ENCODE results near the gene DPH1.
"Not testable (repeated sequence)": the region's sequence is repeated elsewhere in the genome, so short reads cannot be mapped to it uniquely, and the experiment has no call there.

Gene DPH1

GRCh38 chr17:2009737-2010136 lies 20.2 kb upstream of the DPH1 start:
- no peak overlapping the region for H3K4me3 ChIP-seq (ENCODE audit: low read depth, low read length)
- TF ChIP-seq, protein P1, sequence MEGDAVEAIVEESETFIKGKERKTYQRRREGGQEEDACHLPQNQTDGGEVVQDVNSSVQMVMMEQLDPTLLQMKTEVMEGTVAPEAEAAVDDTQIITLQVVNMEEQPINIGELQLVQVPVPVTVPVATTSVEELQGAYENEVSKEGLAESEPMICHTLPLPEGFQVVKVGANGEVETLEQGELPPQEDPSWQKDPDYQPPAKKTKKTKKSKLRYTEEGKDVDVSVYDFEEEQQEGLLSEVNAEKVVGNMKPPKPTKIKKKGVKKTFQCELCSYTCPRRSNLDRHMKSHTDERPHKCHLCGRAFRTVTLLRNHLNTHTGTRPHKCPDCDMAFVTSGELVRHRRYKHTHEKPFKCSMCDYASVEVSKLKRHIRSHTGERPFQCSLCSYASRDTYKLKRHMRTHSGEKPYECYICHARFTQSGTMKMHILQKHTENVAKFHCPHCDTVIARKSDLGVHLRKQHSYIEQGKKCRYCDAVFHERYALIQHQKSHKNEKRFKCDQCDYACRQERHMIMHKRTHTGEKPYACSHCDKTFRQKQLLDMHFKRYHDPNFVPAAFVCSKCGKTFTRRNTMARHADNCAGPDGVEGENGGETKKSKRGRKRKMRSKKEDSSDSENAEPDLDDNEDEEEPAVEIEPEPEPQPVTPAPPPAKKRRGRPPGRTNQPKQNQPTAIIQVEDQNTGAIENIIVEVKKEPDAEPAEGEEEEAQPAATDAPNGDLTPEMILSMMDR (IDR thresholded peaks at IDR 0.05; ENCODE audit: borderline replicate concordance, insufficient read depth, low read depth, low read length): no peak

- TF ChIP-seq, protein P1 (IDR thresholded peaks at IDR 0.05; ENCODE audit: borderline replicate concordance, insufficient read depth, low read depth, low read length): no peak
- H3K4me3 ChIP-seq (ENCODE audit: low read depth, low read length): no peak overlapping the region
Measured at GRCh38 chr17:2011411-2012371, 18.3 kb upstream of the DPH1 start.

DNA sequence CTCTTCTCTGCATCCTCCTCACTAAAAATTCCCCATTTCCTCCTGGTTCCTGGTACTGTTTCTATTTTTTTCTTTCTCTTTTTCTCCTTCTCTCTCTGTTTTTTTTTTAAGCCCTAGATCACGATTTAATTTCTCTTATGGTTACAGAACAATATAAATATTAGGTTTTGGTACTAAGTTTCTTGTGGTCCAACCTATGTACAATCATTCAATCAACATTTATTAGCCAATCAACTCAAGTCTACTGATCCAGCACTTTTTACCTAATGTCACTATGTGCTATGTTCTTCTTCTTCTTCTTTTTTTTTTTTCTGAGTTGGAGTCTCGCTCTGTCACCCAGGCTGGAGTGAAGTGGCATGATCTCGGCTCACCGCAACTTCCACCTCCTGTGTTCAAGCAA lies 17.5 kb upstream of the DPH1 start:
- TF ChIP-seq, protein P1 (IDR thresholded peaks at IDR 0.05; ENCODE audit: borderline replicate concordance, insufficient read depth, low read depth, low read length): no peak
- H3K4me3 ChIP-seq (ENCODE audit: low read depth, low read length): no peak overlapping the region

- H3K4me3 ChIP-seq (ENCODE audit: low read depth, low read length): not testable (repeated sequence)
Measured at GRCh38 chr17:2013220-2013993, 16.5 kb upstream of the DPH1 start.

DNA sequence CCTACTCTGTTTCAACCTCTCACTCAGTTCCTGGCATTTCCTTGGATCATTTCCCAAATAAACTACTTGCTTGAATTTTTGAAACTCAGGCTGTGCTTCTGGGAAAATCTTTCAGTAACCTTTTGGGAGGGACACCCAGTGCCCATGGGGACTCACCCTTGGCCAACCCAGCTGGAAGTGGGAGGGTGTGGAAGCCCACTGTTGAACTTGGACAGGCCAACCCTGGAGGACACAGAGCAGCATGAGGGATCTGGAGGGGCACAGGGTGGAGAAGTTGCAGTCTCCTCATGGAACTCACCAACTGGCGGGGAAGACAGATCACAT lies 16.0 kb upstream of the DPH1 start:
- no peak overlapping the region for H3K4me3 ChIP-seq (ENCODE audit: low read depth, low read length)
- TF ChIP-seq, protein P1 (IDR thresholded peaks at IDR 0.05; ENCODE audit: borderline replicate concordance, insufficient read depth, low read depth, low read length): no peak

GRCh38 chr17:2015314-2015713 lies 14.6 kb upstream of the DPH1 start:
- no peak overlapping the region for H3K4me3 ChIP-seq (ENCODE audit: low read depth, low read length)
- TF ChIP-seq, protein P1 (IDR thresholded peaks at IDR 0.05; ENCODE audit: borderline replicate concordance, insufficient read depth, low read depth, low read length): no peak

GRCh38 chr17:2016494-2016893 lies 13.5 kb upstream of the DPH1 start:
- no peak overlapping the region for H3K4me3 ChIP-seq (ENCODE audit: low read depth, low read length)
- TF ChIP-seq, protein P1 (IDR thresholded peaks at IDR 0.05; ENCODE audit: borderline replicate concordance, insufficient read depth, low read depth, low read length): no peak
